ENCODE results near the gene NECTIN4.

DNA sequence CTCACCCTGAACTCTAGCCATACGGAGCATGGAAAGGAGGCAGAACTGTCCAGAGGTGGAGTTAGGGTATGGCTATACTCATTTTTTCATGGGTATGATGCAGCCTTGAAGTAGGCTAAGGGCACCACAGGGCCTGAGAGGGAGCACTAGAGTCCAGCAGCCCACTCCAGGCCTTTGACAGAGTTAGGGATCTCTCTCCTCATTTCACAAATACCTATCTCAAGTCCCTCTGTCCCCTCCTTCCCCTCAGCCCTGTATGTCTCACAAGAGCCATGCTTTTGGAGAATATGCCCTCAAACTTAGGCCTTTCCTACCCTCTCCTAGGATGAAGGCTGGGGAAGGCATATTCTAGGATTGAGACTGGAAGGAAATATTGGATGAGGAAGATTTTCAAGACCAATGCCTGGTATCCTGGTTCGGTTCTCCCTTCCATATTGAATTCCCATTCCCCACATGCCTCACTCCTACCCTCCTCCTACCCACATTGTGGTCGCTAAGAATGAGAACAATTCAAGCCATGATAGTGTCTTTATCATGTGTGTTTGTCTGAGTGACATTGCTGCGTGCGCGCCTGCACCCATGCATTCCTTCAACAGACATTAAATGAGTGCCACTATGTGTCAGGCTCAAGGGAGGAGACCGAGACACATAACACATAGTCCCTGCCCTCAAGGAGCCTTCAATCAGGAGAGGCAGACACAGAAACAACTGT, 2.6 kb upstream of the NECTIN4 start:
- TF ChIP-seq EZH2 (IDR thresholded peaks at IDR 0.05) (no peak), POLR2AphosphoS5 (IDR thresholded peaks at IDR 0.05; ENCODE audit: borderline replicate concordance, low read depth, low read length) (no peak)
